Measurements from ENCODE around the gene FAM83B. TPM values are rescaled to one million over a fixed set of nuclear protein-coding genes. Genes with fewer than 3 reads are reported as not detected.

Gene FAM83B
- total RNA-seq, 1 experiment from 2014 or later = 15.6 TPM

DNA sequence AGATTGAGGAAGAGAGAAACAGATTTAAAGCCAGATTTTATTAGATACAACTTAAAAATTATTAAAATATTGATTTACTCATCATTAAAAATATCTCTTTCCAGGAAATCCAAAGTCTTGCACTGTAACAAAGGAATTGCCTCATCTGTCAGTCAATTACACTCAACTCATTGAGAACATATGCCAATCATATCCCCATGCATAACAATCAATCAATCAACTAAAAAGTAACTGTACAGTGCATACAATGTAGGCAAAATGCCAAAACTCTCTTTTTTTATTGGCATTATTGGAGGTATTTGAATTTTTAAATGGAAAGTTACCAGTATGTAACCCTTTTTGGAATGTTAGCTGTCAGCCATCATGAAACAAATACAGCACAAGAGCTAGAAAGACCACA lies 45.3 kb upstream of the FAM83B start:
- no peaks in the 10 kb centered on the region for H3F3A ChIP-seq (ENCODE audit: insufficient read depth, low read depth)
- H4K20me1 ChIP-seq (ENCODE audit: insufficient read depth) = no peaks in the 10 kb centered on the region
- no peaks in the 10 kb centered on the region for H3K79me2 ChIP-seq (ENCODE audit: low read depth)
- peak overlapping the region; percentile 59; the same call in 1 of the 2 replicates for H3K27ac ChIP-seq
- H3K27me3 ChIP-seq (ENCODE audit: insufficient read depth, low read depth) = no peaks in the 10 kb centered on the region
- TF ChIP-seq CTCF (conservative IDR thresholded peaks at IDR 0.05) = no peak
- TF ChIP-seq EZH2 (IDR thresholded peaks at IDR 0.05; ENCODE audit: low read depth) = no peak
- BruUV-seq (replicated peaks) = no TSS peak
- ChIA-PET CTCF (no interaction called here), POLR2A (ENCODE audit: unreplicated experiment) (no interaction called here)
- 0 out of 2 replicates have a peak overlapping the region, but pooled peaks have one; percentile 4 for H2AFZ ChIP-seq
- no peak overlapping the region for H3K4me3 ChIP-seq
- 0 out of 2 replicates have a peak overlapping the region, but pooled peaks have one; percentile 28 for H3K4me2 ChIP-seq
- DNase-seq = no peak
- intact Hi-C loops (cut with micrococcal nuclease; ENCODE audit: unreplicated experiment) = no loop called here
- peaks cover 18% of the 10 kb centered on the region for H3K4me1 ChIP-seq (replicated peaks; ENCODE audit: insufficient read depth)
- H3K36me3 ChIP-seq (ENCODE audit: low read depth) = no peaks in the 10 kb centered on the region
- H3K9me3 ChIP-seq (ENCODE audit: insufficient read depth, low read depth) = no peaks in the 10 kb centered on the region; the same call in 1 of the 2 replicates
- H3K9me2 ChIP-seq (ENCODE audit: insufficient read depth) = no peaks in the 10 kb centered on the region

GRCh38 chr6:54801669-54802068 lies 44.9 kb upstream of the FAM83B start:
- Histone ChIP-seq H3K9me2 (ENCODE audit: insufficient read depth) (no peaks in the 10 kb centered on the region), H3K4me2 (peak overlapping the region; percentile 28; the same call in 1 of the 2 replicates), H3K4me3 (no peak overlapping the region), H4K20me1 (ENCODE audit: insufficient read depth) (no peaks in the 10 kb centered on the region), H3K9me3 (ENCODE audit: insufficient read depth, low read depth) (no peaks in the 10 kb centered on the region; the same call in 1 of the 2 replicates), H3K27me3 (ENCODE audit: insufficient read depth, low read depth) (no peaks in the 10 kb centered on the region), H3F3A (ENCODE audit: insufficient read depth, low read depth) (no peaks in the 10 kb centered on the region), H3K36me3 (ENCODE audit: low read depth) (no peaks in the 10 kb centered on the region), H3K79me2 (ENCODE audit: low read depth) (no peaks in the 10 kb centered on the region), H3K27ac (peak overlapping the region; percentile 59), H3K4me1 (replicated peaks; ENCODE audit: insufficient read depth) (peaks cover 18% of the 10 kb centered on the region), H2AFZ (0 out of 2 replicates have a peak overlapping the region, but pooled peaks have one; percentile 4)
- ChIA-PET CTCF (no interaction called here), POLR2A (ENCODE audit: unreplicated experiment) (no interaction called here)
- BruUV-seq (replicated peaks) = no TSS peak
- DNase-seq = peak in 1 of 2 experiments; percentile 82
- TF ChIP-seq EZH2 (IDR thresholded peaks at IDR 0.05; ENCODE audit: low read depth) (no peak), CTCF (conservative IDR thresholded peaks at IDR 0.05) (no peak)
- intact Hi-C loops (cut with micrococcal nuclease; ENCODE audit: unreplicated experiment) = no loop called here

DNA sequence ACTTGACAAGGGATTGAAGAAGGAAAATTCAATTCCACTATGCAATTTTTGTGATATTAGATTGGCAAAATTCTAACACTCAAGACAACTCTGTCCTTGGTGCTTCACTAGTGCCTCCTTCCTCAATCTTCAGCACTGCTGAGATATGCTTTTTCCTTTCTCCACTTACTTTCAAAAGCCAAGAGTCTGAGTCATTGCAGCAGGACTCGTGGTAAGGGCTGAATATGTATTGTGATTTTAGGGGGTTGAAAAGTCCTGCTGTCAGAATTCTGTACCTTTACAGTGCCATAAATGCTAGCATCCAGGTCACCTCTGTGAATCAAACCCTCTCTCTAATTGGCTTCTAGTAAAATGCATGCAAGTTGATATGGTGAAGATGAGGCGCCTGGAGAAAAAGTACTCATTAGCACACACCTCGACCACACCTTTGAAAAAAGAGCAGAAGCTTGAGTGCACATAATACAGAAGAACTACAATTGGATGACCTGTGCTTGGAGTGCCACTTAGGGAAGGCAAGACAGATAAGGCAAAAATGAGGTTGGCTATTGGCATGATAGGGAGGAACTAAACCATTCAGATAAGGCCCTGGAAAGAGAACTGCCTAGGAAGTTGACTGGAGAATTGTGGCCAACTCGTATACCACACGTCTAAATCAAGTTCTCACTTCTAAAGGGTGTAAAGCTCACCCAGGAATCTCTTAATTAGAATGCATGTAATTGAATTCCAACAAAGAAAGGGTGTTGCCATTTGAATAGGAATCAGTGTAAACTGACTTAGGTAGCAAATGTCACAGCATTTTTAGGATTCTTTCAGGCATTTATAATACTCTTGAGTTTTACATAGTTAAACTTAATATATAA lies 43.6 kb upstream of the FAM83B start:
- Histone ChIP-seq H3K27ac (0 out of 2 replicates have a peak overlapping the region, but pooled peaks have one; percentile 37), H3K4me3 (no peak overlapping the region), H3K27me3 (ENCODE audit: insufficient read depth, low read depth) (no peaks in the 10 kb centered on the region), H4K20me1 (ENCODE audit: insufficient read depth) (no peaks in the 10 kb centered on the region), H3K4me2 (no peak overlapping the region), H3K4me1 (replicated peaks; ENCODE audit: insufficient read depth) (peaks cover 18% of the 10 kb centered on the region), H3K79me2 (ENCODE audit: low read depth) (no peaks in the 10 kb centered on the region), H3K36me3 (ENCODE audit: low read depth) (no peaks in the 10 kb centered on the region), H3K9me3 (ENCODE audit: insufficient read depth, low read depth) (no peaks in the 10 kb centered on the region; the same call in 1 of the 2 replicates), H3F3A (ENCODE audit: insufficient read depth, low read depth) (no peaks in the 10 kb centered on the region), H2AFZ (no peak overlapping the region), H3K9me2 (ENCODE audit: insufficient read depth) (no peaks in the 10 kb centered on the region)
- TF ChIP-seq CTCF (conservative IDR thresholded peaks at IDR 0.05) = no peak
- peak in 1 of 2 experiments; percentile 36 for DNase-seq
- intact Hi-C loops (cut with micrococcal nuclease; ENCODE audit: unreplicated experiment) = no loop called here
- CTCF ChIA-PET = interaction anchor here (0.6 kb wide), 1 partner anchor 14 kb away, joined by 3 read pairs; no protein-coding TSS in a partner anchor
- BruUV-seq (replicated peaks) = no TSS peak
- POLR2A ChIA-PET (ENCODE audit: unreplicated experiment) = interaction anchor here (0.6 kb wide), 1 partner anchor 44 kb away, joined by 3 read pairs; no protein-coding TSS in a partner anchor
